Spleen (tissue), 11 donors: ENCODE results near the gene OR2M7. TPM values are rescaled to one million over a fixed set of nuclear protein-coding genes. Genes with fewer than 3 reads are reported as not detected.

Experiments used
- DNase-seq: peaks from one replicate; pipeline ENCODE4 v3.0.0-alpha.2; 2020
- H3K27ac ChIP-seq, 8 donors: fragments of 200-600 bp; sonication (generic) in 7 of 8; 1 replicate in 4 of 8; 2 replicates in 4 of 8; pipeline versions ENCODE4 v1.5.0 to v1.8.0; 2016 to 2021; ENCODE audit warnings: inconsistent platforms in 4 of 8, mild to moderate bottlenecking in 4 of 8, moderate library complexity in 1 of 8
- H3K27me3 ChIP-seq, 7 donors: fragments of 200-600 bp; sonication (generic) in 6 of 7; replicated peaks in 1 of 7; 1 replicate in 4 of 7; 2 replicates in 3 of 7; pipeline versions ENCODE4 v1.5.0 to v1.8.0; 2016 to 2021; ENCODE audit warnings: inconsistent platforms in 3 of 7, mild to moderate bottlenecking in 1 of 7
- H3K36me3 ChIP-seq, 6 donors: fragments of 200-600 bp; sonication (generic) in 5 of 6; 1 replicate in 4 of 6; 2 replicates in 2 of 6; pipeline versions ENCODE4 v1.5.0 to v1.8.0; 2016 to 2021; ENCODE audit warnings: inconsistent platforms in 2 of 6
- H3K4me1 ChIP-seq, 6 donors: fragments of 200-600 bp; sonication (generic) in 5 of 6; 1 replicate in 3 of 6; 2 replicates in 3 of 6; pipeline versions ENCODE4 v1.5.0 to v1.8.0; 2016 to 2021; ENCODE audit warnings: inconsistent platforms in 3 of 6
- H3K4me3 ChIP-seq, 8 donors: fragments of 200-600 bp; sonication (generic) in 7 of 8; 1 replicate in 4 of 8; 2 replicates in 4 of 8; pipeline versions ENCODE4 v1.5.0 to v1.8.0; 2016 to 2021; ENCODE audit warnings: inconsistent platforms in 4 of 8, mild to moderate bottlenecking in 4 of 8, moderate library complexity in 2 of 8
- H3K9me3 ChIP-seq, 8 donors: fragments of 200-600 bp; sonication (generic) in 7 of 8; 1 replicate in 4 of 8; 2 replicates in 4 of 8; pipeline versions ENCODE4 v1.5.0 to v1.8.0; 2016 to 2021; ENCODE audit warnings: inconsistent platforms in 4 of 8
- POLR2A ChIP-seq, 3 donors: fragments of 450-650 bp; IDR thresholded peaks; one replicate each; pipeline ENCODE4 v1.5.1; 2017; ENCODE audit warnings: antibody characterized with exemption in 3 of 3, mild to moderate bottlenecking in 1 of 3
- POLR2AphosphoS5 ChIP-seq, 3 donors: sonication (generic); formaldehyde crosslinking; IDR thresholded peaks; one replicate each; pipeline ENCODE4 v1.5.1; 2017; ENCODE audit warnings: antibody characterized with exemption in 3 of 3
- WGBS, 5 donors: extraction: QIAGEN DNeasy Blood & Tissue Kit in 3 of 5; methylation state at CpG; one replicate each; pipeline versions ENCODE4 v1.1.5 to v1.1.7; 2013 to 2018; 5-methylcytosine and 5-hydroxymethylcytosine counted together
- intact Hi-C: fragments of 100-400 bp; cut with DNase I; formaldehyde crosslinking; loops from one replicate; pipeline ENCODE4 v1.15.0; 2023; ENCODE audit warnings: low total_unique reads
- polyA plus RNA-seq, 3 donors: library from polyadenylated mRNA; stranded (reverse); fragments of 200-250 nt; gene quantifications; one replicate each; pipeline ENCODE4 v1.2.1, GENCODE V29; 2013
- total RNA-seq, 7 donors: library from RNA; depleted of rRNA in 3 of 7; stranded (reverse); fragments of >200 nt in 3 of 7; fragmentation: NEBNext Ultra II Directional in 4 of 7; extraction: Animal tissue kit (Norgen Biotek cat#: 25700) in 4 of 7; gene quantifications; one replicate each; pipeline versions ENCODE4 v1.1.0 to v1.2.1, GENCODE V29; 2016 to 2021
- TF ChIP-seq, protein P1 (sequence below), 11 experiments: fragments of 200-600 bp in 7 of 11; fragments of 450-650 bp in 4 of 11; sonication (generic) in 4 of 11; IDR thresholded peaks in 8 of 11; conservative IDR thresholded peaks in 3 of 11; 1 replicate in 7 of 11; 2 replicates in 4 of 11; pipeline versions ENCODE4 v1.4.0 to v1.8.0; 2016 to 2021; ENCODE audit warnings: antibody characterized with exemption in 11 of 11, inconsistent platforms in 4 of 11, mild to moderate bottlenecking in 1 of 11
- donor health status: healthy with polysubstance abuse.
- donor health status: DM: no; HTN: no; CAD: no; lungs with moderate emphysema.
- donor health status: DM: no; HTN: no; CAD: no.
- donor health status: Bipolar disorder and iron deficiency.
- donor health status: healthy.
- donor health status: DM: no; HTN: no; CAD: no.
- donor health status: DM: yes; HTN: yes; CAD: no.

Gene OR2M7
- total and polyA plus RNA-seq, 10 donors = not detected

GRCh38 chr1:248288391-248288790, 36.0 kb downstream of the OR2M7 start:
- TF ChIP-seq POLR2A (IDR thresholded peaks at IDR 0.05) (no peak), POLR2AphosphoS5 (IDR thresholded peaks at IDR 0.05) (no peak)
- TF ChIP-seq, protein P1, sequence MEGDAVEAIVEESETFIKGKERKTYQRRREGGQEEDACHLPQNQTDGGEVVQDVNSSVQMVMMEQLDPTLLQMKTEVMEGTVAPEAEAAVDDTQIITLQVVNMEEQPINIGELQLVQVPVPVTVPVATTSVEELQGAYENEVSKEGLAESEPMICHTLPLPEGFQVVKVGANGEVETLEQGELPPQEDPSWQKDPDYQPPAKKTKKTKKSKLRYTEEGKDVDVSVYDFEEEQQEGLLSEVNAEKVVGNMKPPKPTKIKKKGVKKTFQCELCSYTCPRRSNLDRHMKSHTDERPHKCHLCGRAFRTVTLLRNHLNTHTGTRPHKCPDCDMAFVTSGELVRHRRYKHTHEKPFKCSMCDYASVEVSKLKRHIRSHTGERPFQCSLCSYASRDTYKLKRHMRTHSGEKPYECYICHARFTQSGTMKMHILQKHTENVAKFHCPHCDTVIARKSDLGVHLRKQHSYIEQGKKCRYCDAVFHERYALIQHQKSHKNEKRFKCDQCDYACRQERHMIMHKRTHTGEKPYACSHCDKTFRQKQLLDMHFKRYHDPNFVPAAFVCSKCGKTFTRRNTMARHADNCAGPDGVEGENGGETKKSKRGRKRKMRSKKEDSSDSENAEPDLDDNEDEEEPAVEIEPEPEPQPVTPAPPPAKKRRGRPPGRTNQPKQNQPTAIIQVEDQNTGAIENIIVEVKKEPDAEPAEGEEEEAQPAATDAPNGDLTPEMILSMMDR (IDR thresholded peaks at IDR 0.05 in 8 of 11, conservative IDR thresholded peaks at IDR 0.05 in 3 of 11) = no peak
- 16 to 25% (median 24%) methylated on average over 6 of the region's 6 CpGs for WGBS, 5 donors
- H3K4me1 ChIP-seq = no peaks in the 10 kb centered on the region
- no peak overlapping the region for H3K4me3 ChIP-seq
- no peak for DNase-seq
- H3K27me3 ChIP-seq = no peaks in the 10 kb centered on the region
- no peaks in the 10 kb centered on the region for H3K36me3 ChIP-seq
- H3K9me3 ChIP-seq = no peaks in the 10 kb centered on the region
- intact Hi-C loops = no loop called here
- H3K27ac ChIP-seq = no peak overlapping the region

GRCh38 chr1:248277876-248278275, 46.5 kb downstream of the OR2M7 start, which contains the start of gene OR2T33:
Gene OR2T33 (minus strand): TSS chr1:248277976. CDS start chr1:248273814, 4,162 bp downstream.
- intact Hi-C loops = no loop called here

More at GRCh38 chr1:248277876-248278275, 46.5 kb downstream of the OR2M7 start, which contains the start of gene OR2T33:
- 24 to 63% (median 54%) methylated on average over 1 of the region's 1 CpG for WGBS, 5 donors
- no peaks in the 10 kb centered on the region for H3K36me3 ChIP-seq
- no peaks in the 10 kb centered on the region for H3K4me1 ChIP-seq
- DNase-seq = no peak
- no peak for TF ChIP-seq POLR2AphosphoS5 (IDR thresholded peaks at IDR 0.05)
- TF ChIP-seq POLR2A (IDR thresholded peaks at IDR 0.05) = no peak
- TF ChIP-seq, protein P1 (IDR thresholded peaks at IDR 0.05 in 8 of 11, conservative IDR thresholded peaks at IDR 0.05 in 3 of 11) = no peak
- no peak within 1 kb of the TSS for H3K4me3 ChIP-seq
- peaks cover 0 to 7% (median 2%) of the 10 kb centered on the region in 8 donors for H3K9me3 ChIP-seq
- H3K27ac ChIP-seq = no peak within 1 kb of the TSS
- H3K27me3 ChIP-seq = no peaks in the 10 kb centered on the region

Other genes starting within 250 kb of the OR2M7 start
- 1 to 10 TPM in 1 of 7 donors, under 1 TPM in 4, not detected in 2; 0.23 to 1.1 (median 0.60) TPM for gene OR2L13, start 229.4 kb downstream of the OR2M7 start, total RNA-seq
- under 1 TPM; 0.14 to 0.32 (median 0.22) TPM for gene OR2L13, start 229.4 kb downstream of the OR2M7 start, polyA plus RNA-seq
- gene OR2M5, start 179.4 kb downstream of the OR2M7 start, total RNA-seq = not detected
- not detected for gene OR2M5, start 179.4 kb downstream of the OR2M7 start, polyA plus RNA-seq
- not detected for gene OR2M2, start 149.7 kb downstream of the OR2M7 start, total RNA-seq
- not detected for gene OR2M2, start 149.7 kb downstream of the OR2M7 start, polyA plus RNA-seq
- under 1 TPM in 2 of 7 donors, not detected in 5; 0.03 to 0.13 TPM for gene OR2M3, start 127.3 kb downstream of the OR2M7 start, total RNA-seq
- not detected for gene OR2M3, start 127.3 kb downstream of the OR2M7 start, polyA plus RNA-seq
- gene OR2M4, start 93.2 kb downstream of the OR2M7 start, total RNA-seq = not detected
- under 1 TPM in 1 of 3 donors, not detected in 2; 0.02 TPM for gene OR2M4, start 93.2 kb downstream of the OR2M7 start, polyA plus RNA-seq
- not detected for gene OR2T33, start 46.6 kb downstream of the OR2M7 start, total RNA-seq
- gene OR2T33, start 46.6 kb downstream of the OR2M7 start, polyA plus RNA-seq = not detected
- not detected for gene OR2T12, start 21.1 kb downstream of the OR2M7 start, total RNA-seq
- not detected for gene OR2T12, start 21.1 kb downstream of the OR2M7 start, polyA plus RNA-seq
- gene OR14C36, start 24.2 kb upstream of the OR2M7 start, total RNA-seq = not detected
- gene OR14C36, start 24.2 kb upstream of the OR2M7 start, polyA plus RNA-seq = not detected
- not detected for gene OR2T4, start 37.1 kb upstream of the OR2M7 start, total RNA-seq
- not detected for gene OR2T4, start 37.1 kb upstream of the OR2M7 start, polyA plus RNA-seq
- not detected for gene OR2T6, start 51.2 kb upstream of the OR2M7 start, total RNA-seq
- gene OR2T6, start 51.2 kb upstream of the OR2M7 start, polyA plus RNA-seq = not detected
- not detected for gene OR2T1, start 78.5 kb upstream of the OR2M7 start, total RNA-seq
- gene OR2T1, start 78.5 kb upstream of the OR2M7 start, polyA plus RNA-seq = not detected
- gene OR2T2, start 121.1 kb upstream of the OR2M7 start, total RNA-seq = 1 to 10 TPM in 1 of 7 donors, under 1 TPM in 6; 0.26 to 1.0 (median 0.51) TPM
- not detected for gene OR2T2, start 121.1 kb upstream of the OR2M7 start, polyA plus RNA-seq
- gene OR2T3, start 148.8 kb upstream of the OR2M7 start, total RNA-seq = under 1 TPM in 2 of 7 donors, not detected in 5; 0.63 to 0.77 TPM
- not detected for gene OR2T3, start 148.8 kb upstream of the OR2M7 start, polyA plus RNA-seq
- gene OR2T5, start 164.0 kb upstream of the OR2M7 start, total RNA-seq = not detected
- gene OR2T5, start 164.0 kb upstream of the OR2M7 start, polyA plus RNA-seq = not detected
- under 1 TPM; 0.09 to 0.85 (median 0.39) TPM for gene OR2G6, start 183.5 kb upstream of the OR2M7 start, total RNA-seq
- not detected for gene OR2G6, start 183.5 kb upstream of the OR2M7 start, polyA plus RNA-seq
- gene OR2T29, start 238.2 kb upstream of the OR2M7 start, total RNA-seq = 1 to 10 TPM in 1 of 7 donors, under 1 TPM in 6; 0.24 to 1.0 (median 0.66) TPM
- gene OR2T29, start 238.2 kb upstream of the OR2M7 start, polyA plus RNA-seq = under 1 TPM in 1 of 3 donors, not detected in 2; 0.07 TPM